GM13977 (cell line): Measurements from ENCODE around the gene MLPH.
"Not testable (repeated sequence)": the region's sequence is repeated elsewhere in the genome, so short reads cannot be mapped to it uniquely, and the experiment has no call there.

ENCODE experiments used
- DNase-seq: peaks from one replicate; pipeline ENCODE4 v3.0.0; 2012; ENCODE audit warnings: low spot score
- in situ Hi-C: fragments of 300-500 bp; cut with MboI; formaldehyde crosslinking; loops from one replicate; pipeline ENCODE4 v1.12.0; 2022; ENCODE audit warnings: low sequenced_read_pairs, low pct_unique_long_range_greater_than_20kb, mixed read lengths, inconsistent platforms; ENCODE audit not compliant: unreplicated experiment
- TF ChIP-seq, protein P1 (sequence below): IDR thresholded peaks from 2 replicates; pipeline ENCODE4 v1.5.1; 2012; ENCODE audit warnings: mild to moderate bottlenecking, control low read depth; ENCODE audit not compliant: insufficient read depth; ENCODE audit errors: extremely low read depth, missing control alignments

Gene MLPH

DNA sequence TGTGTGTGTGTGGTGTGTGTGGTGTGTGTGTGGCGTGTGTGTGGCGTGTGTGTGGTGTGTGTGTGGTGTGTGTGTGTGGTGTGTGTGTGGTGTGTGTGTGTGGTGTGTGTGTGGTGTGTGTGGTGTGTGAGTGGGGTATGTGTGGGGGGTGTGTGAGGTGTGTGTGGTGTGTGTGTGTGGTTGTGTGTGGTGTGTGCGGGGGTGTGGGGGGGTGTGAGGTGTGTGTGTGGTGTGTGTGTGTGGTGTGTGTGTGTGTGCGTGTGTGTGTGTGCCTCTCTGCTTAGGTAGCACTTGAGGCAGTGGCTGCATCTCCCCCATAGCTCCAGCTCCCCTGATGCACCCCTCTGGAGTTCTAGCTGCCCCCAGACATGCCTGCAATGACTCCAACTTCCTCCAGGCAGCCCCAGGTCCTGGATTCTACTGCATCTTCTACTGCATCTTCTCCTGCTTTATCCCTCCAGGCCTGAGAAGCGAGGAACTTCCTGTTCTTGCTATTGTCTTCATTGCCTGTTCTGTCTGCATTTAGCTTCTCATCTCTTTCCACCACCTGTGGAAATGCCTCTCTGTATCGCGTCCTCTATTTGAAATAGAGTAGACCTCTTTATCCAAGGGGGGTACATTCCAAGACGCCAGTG, 22.2 kb upstream of the MLPH start:
- TF ChIP-seq, protein P1, sequence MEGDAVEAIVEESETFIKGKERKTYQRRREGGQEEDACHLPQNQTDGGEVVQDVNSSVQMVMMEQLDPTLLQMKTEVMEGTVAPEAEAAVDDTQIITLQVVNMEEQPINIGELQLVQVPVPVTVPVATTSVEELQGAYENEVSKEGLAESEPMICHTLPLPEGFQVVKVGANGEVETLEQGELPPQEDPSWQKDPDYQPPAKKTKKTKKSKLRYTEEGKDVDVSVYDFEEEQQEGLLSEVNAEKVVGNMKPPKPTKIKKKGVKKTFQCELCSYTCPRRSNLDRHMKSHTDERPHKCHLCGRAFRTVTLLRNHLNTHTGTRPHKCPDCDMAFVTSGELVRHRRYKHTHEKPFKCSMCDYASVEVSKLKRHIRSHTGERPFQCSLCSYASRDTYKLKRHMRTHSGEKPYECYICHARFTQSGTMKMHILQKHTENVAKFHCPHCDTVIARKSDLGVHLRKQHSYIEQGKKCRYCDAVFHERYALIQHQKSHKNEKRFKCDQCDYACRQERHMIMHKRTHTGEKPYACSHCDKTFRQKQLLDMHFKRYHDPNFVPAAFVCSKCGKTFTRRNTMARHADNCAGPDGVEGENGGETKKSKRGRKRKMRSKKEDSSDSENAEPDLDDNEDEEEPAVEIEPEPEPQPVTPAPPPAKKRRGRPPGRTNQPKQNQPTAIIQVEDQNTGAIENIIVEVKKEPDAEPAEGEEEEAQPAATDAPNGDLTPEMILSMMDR = no peak
- DNase-seq = no peak
- in situ Hi-C loops = no loop called here

DNA sequence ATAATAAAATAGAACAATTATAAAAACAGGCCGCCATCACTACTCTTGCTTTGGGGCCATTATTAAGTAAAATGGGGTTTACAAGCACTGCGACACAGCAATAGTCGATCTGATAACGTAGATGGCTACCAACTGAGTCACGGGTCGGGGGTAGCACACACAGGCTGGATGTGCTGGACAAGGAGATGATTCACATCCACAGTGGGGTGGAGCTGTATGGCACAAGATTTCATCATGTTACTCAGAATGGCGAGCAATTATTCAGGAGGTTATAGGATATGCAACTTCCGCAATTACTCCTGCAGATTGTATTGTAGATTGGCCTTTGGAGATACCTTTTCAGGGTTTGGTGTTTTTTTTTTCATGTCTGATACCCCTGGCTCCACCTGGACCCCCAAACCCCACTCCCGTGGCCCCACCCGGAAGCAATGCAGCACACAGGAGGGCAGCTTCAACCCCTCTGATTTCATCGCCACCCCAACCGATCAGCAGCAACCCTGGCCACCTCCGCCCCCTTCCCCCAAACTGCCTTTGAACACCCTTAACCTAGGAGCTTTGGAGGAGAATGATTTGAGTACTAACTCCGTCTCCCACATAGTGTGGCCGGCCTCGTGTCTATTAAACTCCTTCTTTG, 21.4 kb upstream of the MLPH start:
- in situ Hi-C loops = no loop called here
- TF ChIP-seq, protein P1 = no peak
- DNase-seq = no peak

DNA sequence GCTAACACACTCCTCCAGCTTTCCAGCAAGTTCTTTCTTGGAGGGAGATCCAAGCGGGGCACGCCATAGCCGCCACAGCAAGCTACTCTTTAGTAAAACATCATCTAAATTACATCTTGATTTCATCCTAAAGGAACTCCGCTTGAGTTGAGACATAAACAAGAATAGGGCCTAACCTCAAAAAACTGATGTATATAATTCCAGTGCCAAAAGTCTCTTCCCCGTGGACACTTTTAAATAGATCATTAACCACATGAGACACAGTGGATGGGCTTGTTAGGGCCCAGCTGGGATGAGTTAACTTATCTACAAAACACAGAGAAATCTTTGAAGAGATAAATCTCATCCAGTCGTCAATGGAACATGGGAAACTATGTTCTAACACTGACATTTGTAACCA, 20.8 kb upstream of the MLPH start:
- TF ChIP-seq, protein P1 = no peak
- no peak for DNase-seq
- in situ Hi-C loops = no loop called here

GRCh38 chr2:237467447-237468179, 19.4 kb upstream of the MLPH start:
- in situ Hi-C loops = no loop called here

GRCh38 chr2:237469410-237469809, 17.6 kb upstream of the MLPH start:
- DNase-seq, in situ Hi-C loops: not testable (repeated sequence)

More at GRCh38 chr2:237467447-237468179, 19.4 kb upstream of the MLPH start:
- TF ChIP-seq, protein P1 = no peak
- DNase-seq = no peak

GRCh38 chr2:237469849-237470248, 17.2 kb upstream of the MLPH start:
- no peak for DNase-seq
- in situ Hi-C loops = no loop called here
- TF ChIP-seq, protein P1 = no peak

DNA sequence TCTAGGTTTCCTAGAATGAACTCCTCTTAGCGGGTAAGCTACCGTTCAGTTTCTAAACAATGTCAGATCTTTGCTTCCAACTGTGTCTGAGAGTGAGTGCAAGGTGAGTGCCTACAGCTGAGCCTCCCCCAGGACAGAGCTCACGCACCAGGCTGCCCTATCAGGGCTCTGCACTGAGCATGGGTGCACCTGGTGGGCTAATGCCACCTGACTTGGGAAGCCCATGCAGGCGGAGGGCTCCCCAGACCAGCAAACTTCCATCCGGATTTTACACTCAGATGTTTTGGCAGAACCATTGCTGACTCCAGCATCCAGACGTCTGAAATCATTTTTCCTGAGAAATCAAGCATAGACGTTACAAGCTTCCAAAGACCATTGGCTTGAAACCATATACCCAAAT, 16.1 kb upstream of the MLPH start:
- in situ Hi-C loops = no loop called here
- TF ChIP-seq, protein P1 = no peak
- no peak for DNase-seq
